CD4-positive, alpha-beta T cell (primary cell): ENCODE results near the gene RBP5. TPM values are rescaled to one million over a fixed set of nuclear protein-coding genes. Genes with fewer than 3 reads are reported as not detected.

Source experiments
- ATAC-seq: fragments of 200-7000 bp; cut with Tn5 transposase; one replicate; pipeline ENCODE4 v1.10.0; 2022; ENCODE audit warnings: mild to moderate bottlenecking; ENCODE audit not compliant: poor library complexity
- CTCF ChIA-PET: fragments of 350-600 bp; sonication (Branson Sonifier 250); formaldehyde crosslinking; loops from one replicate; lab custom pipeline; 2021; ENCODE audit warnings: antibody characterized with exemption, inconsistent platforms; lab: Charles Lee
- POLR2A ChIA-PET: fragments of 350-600 bp; sonication (Branson Sonifier 250); formaldehyde crosslinking; loops from one replicate; lab custom pipeline; 2021; ENCODE audit warnings: antibody characterized with exemption, inconsistent platforms; lab: Charles Lee
- DNase-seq, 14 experiments: peaks; one replicate each; pipeline ENCODE4 v3.0.0-alpha.2; 2013 to 2020; ENCODE audit warnings: mixed read lengths in 2 of 14
- H3K27ac ChIP-seq, 2 donors: one replicate each; pipeline versions ENCODE4 v1.5.1 to v1.7.0; 2013; ENCODE audit warnings: low read length in 2 of 2, low read depth in 1 of 2, mild to moderate bottlenecking in 1 of 2
- H3K27me3 ChIP-seq, 2 experiments: 1 replicate in 1 of 2; 2 replicates in 1 of 2; pipeline versions ENCODE4 v1.6.1 to v1.7.0; 2013; ENCODE audit warnings: low read length in 2 of 2, control low read depth in 1 of 2, mild to moderate bottlenecking in 1 of 2, moderate library complexity in 1 of 2; ENCODE audit not compliant: insufficient read depth in 2 of 2, control insufficient read depth in 1 of 2
- H3K36me3 ChIP-seq: one replicate; pipeline ENCODE4 v1.6.1; 2013; ENCODE audit warnings: low read length, control low read depth; ENCODE audit not compliant: insufficient read depth
- H3K4me1 ChIP-seq: one replicate; pipeline ENCODE4 v1.6.1; 2013; ENCODE audit warnings: low read length, control low read depth; ENCODE audit not compliant: insufficient read depth
- H3K4me3 ChIP-seq: one replicate; pipeline ENCODE4 v1.5.1; 2013; ENCODE audit warnings: mild to moderate bottlenecking, low read length, moderate library complexity
- H3K9me3 ChIP-seq, 2 experiments: 1 replicate in 1 of 2; 2 replicates in 1 of 2; pipeline versions ENCODE4 v1.6.1 to v1.7.0; 2013; ENCODE audit warnings: low read length in 2 of 2, mild to moderate bottlenecking in 2 of 2, control low read depth in 1 of 2, moderate library complexity in 1 of 2; ENCODE audit not compliant: control insufficient read depth in 1 of 2, insufficient read depth in 1 of 2
- H3K27ac Mint-ChIP-seq: one replicate; pipeline ENCODE4 v1.8.0; 2020; ENCODE audit warnings: mixed read lengths
- H3K27me3 Mint-ChIP-seq: one replicate; pipeline ENCODE4 v1.8.0; 2021; ENCODE audit warnings: mixed read lengths
- H3K36me3 Mint-ChIP-seq: one replicate; pipeline ENCODE4 v1.8.0; 2021; ENCODE audit warnings: low read depth, mixed read lengths
- H3K4me1 Mint-ChIP-seq: one replicate; pipeline ENCODE4 v1.8.0; 2021; ENCODE audit warnings: low read depth, mixed read lengths
- H3K4me3 Mint-ChIP-seq: one replicate; pipeline ENCODE4 v1.8.0; 2020; ENCODE audit warnings: mild to moderate bottlenecking, mixed read lengths
- H3K9me3 Mint-ChIP-seq: one replicate; pipeline ENCODE4 v1.8.0; 2020; ENCODE audit warnings: mixed read lengths
- intact Hi-C, 2 experiments: fragments of 100-400 bp; cut with DNase I in 1 of 2; cut with micrococcal nuclease in 1 of 2; formaldehyde crosslinking; loops; one replicate each; pipeline versions ENCODE4 v1.15.1 to v1.9.0; 2023 to 2025; cut with DNase I, micrococcal nuclease
- total RNA-seq, 174 experiments: library from RNA in 2 of 174; stranded (reverse) in 2 of 174; gene quantifications; one replicate each; pipeline ENCODE4 v1.2.3 and lab custom pipeline; 2021 to 2026
- TF ChIP-seq, protein P1 (sequence below): fragments of 200-600 bp; IDR thresholded peaks from one replicate; pipeline ENCODE4 v1.8.0; 2022; ENCODE audit warnings: antibody characterized with exemption, mild to moderate bottlenecking

The RBP5 gene
- total RNA-seq, 2 experiments from 2014 or later, result not detected

DNA sequence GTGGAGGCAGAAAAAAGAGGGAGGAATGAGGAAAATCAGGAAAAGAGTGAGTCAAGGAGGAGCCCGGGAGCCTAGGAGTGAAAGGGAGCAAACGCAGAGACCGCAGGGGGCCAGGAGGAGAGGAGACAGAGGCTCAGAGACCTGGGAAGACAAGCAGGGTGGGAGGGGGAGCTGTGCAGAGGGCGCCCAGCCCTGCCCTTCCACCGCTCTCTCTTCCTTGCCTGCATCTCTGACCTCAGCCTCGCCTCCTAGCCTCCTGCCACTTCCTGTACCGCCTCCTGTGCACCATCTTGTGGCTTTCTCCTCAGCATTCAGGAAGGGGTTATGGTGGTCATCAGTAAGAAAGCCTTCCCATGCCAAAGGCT, 2.8 kb upstream of the RBP5 start:
- POLR2A ChIA-PET, result interaction anchor here (3.8 kb wide), 1 partner anchor 23 kb away, joined by 16 read pairs; the partner anchor contains the start of gene C1RL
- ATAC-seq, result no peak
- H3K4me1 Mint-ChIP-seq, result peaks cover 47% of the 10 kb centered on the region

DNA sequence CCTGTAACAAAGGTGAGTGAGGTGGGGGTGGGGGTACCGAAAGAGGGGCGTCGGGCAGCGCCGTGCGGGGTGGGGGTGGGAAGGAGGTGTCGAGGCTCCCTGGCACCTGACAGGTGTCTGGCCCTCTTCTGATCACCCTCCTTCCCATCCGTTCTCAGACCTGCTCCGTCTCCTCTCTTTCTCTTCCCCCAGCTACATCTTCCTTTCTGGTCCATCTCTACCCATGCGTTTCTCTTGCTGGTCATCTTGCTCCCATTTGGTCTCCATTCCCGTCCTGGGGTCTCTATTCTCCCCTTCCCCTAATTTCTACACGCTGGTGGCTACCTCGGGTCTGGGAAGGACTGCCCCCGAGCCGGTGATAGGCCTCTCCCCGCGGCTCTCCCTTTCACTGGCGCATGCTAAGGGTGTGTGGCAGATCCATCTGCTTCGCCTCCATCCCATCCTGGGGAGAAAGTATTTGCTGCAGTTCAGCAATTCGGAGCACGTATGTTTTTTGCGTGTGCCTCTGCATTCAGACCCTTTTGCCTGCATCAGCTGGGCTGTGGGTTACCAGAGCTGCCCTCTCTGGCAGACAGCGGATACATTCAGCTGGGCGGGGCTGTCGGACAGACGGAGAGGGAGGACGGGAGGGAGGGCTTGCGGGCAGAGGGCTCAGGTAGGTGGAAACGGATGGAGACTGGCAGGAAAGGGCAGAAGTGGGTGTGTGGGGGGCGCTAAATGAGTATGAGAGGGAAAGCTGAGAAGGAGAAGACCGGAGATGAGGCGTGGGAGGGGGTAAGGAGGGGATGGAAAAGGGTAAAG, 2.2 kb upstream of the RBP5 start:
- Mint-ChIP-seq H3K27me3 (no peaks in the 10 kb centered on the region), H3K4me3 (peak overlapping the region; percentile 91), H3K36me3 (peaks cover 32% of the 10 kb centered on the region), H3K9me3 (no peaks in the 10 kb centered on the region), H3K27ac (peak overlapping the region; percentile 87), H3K4me1 (peaks cover 47% of the 10 kb centered on the region)
- Histone ChIP-seq H3K4me3 (peak overlapping the region; percentile 88), H3K4me1 (peaks cover 33% of the 10 kb centered on the region), H3K9me3 (no peaks in the 10 kb centered on the region), H3K27me3 (no peaks in the 10 kb centered on the region), H3K36me3 (peaks cover 26% of the 10 kb centered on the region), H3K27ac (peak overlapping the region; percentile 58 to 71)
- intact Hi-C loops, result no loop called here
- peak in 13 of 14 experiments; percentile 9 to 74 (median 37) for DNase-seq
- CTCF ChIA-PET, result interaction anchor here (0.9 kb wide), 1 partner anchor 22 kb away, joined by 3 read pairs; no protein-coding TSS in a partner anchor
- POLR2A ChIA-PET, result interaction anchor here (1.0 to 3.8 kb wide), 3 partner anchors 23 to 258 kb away, joined by 4 to 16 read pairs (median 4); partner anchors contain the start of genes C1RL and SPSB2
- peak; percentile 16 for ATAC-seq
- TF ChIP-seq, protein P1, sequence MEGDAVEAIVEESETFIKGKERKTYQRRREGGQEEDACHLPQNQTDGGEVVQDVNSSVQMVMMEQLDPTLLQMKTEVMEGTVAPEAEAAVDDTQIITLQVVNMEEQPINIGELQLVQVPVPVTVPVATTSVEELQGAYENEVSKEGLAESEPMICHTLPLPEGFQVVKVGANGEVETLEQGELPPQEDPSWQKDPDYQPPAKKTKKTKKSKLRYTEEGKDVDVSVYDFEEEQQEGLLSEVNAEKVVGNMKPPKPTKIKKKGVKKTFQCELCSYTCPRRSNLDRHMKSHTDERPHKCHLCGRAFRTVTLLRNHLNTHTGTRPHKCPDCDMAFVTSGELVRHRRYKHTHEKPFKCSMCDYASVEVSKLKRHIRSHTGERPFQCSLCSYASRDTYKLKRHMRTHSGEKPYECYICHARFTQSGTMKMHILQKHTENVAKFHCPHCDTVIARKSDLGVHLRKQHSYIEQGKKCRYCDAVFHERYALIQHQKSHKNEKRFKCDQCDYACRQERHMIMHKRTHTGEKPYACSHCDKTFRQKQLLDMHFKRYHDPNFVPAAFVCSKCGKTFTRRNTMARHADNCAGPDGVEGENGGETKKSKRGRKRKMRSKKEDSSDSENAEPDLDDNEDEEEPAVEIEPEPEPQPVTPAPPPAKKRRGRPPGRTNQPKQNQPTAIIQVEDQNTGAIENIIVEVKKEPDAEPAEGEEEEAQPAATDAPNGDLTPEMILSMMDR, result no peak

More for the DNA sequence above, 2.8 kb upstream of the RBP5 start:
- Histone ChIP-seq H3K4me1 (peaks cover 33% of the 10 kb centered on the region), H3K9me3 (no peaks in the 10 kb centered on the region), H3K27me3 (no peaks in the 10 kb centered on the region), H3K36me3 (peaks cover 32% of the 10 kb centered on the region), H3K4me3 (peak overlapping the region; percentile 88), H3K27ac (peak overlapping the region in 1 of 2 donors; percentile 71)
- TF ChIP-seq, protein P1, result no peak
- no peaks in the 10 kb centered on the region for H3K27me3 Mint-ChIP-seq
- peaks cover 36% of the 10 kb centered on the region for H3K36me3 Mint-ChIP-seq
- peak overlapping the region; percentile 87 for H3K27ac Mint-ChIP-seq
- CTCF ChIA-PET, result no interaction called here
- DNase-seq, result peak in 5 of 14 experiments; percentile 11 to 69 (median 44)
- H3K4me3 Mint-ChIP-seq, result peak overlapping the region; percentile 91
- no peaks in the 10 kb centered on the region for H3K9me3 Mint-ChIP-seq
- intact Hi-C loops, result no loop called here

DNA sequence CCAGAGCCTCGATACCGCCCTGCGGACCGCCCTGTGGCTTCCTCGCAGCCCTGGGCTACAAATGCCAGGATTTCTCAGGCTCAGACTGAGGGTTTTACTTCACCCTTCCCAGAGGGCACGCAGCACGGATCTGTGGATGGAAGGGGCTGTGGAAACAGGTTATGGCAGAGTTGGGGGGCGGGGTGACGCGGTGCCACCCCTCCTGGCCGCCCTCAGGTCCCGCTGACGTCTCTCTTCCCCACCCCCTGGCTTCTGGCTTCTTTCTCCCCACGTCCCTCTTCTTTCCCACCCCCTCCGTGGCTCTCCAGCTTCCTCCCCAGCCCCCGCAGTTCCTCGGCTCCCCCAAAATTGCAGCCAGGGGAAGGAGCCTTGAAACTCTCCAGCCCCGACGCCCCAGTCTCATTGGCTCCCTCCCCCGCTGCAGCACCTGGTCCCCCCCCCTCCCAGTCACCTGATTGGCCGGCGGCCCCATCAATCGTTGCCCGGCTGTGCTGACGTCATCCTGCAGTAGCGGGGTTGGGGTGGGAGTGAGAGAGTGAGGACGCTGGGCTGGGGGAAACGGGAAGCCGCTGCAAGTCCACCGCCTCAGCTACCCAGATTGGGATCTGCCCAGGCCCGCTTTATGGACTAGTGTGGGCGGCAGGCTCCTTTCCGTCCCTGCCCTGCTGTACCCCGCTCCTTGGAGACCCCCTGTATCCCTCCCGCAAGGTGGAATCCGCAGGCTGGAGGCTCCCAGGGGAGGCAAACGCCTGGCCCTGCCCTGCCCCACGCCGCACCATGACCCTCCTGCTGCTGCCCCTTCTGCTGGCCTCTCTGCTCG, 1.4 kb upstream of the RBP5 start, which contains the start of gene CLSTN3:
Gene CLSTN3, plus strand, starts transcription at position 500 of the 820 bp plus-strand sequence. Its CDS starts 278 bp downstream, at position 778.
- ChIA-PET CTCF (interaction anchor here (0.9 kb wide), 1 partner anchor 21 kb away, joined by 3 read pairs; no protein-coding TSS in a partner anchor), POLR2A (interaction anchor here (1.0 to 3.8 kb wide), 3 partner anchors 22 to 257 kb away, joined by 4 to 16 read pairs (median 4); partner anchors contain the start of genes C1RL and SPSB2)
- peaks cover 33% of the 10 kb centered on the region for H3K4me1 ChIP-seq
- TF ChIP-seq, protein P1, result no peak
- Mint-ChIP-seq H3K36me3 (peaks cover 24% of the 10 kb centered on the region), H3K9me3 (no peaks in the 10 kb centered on the region), H3K4me1 (peaks cover 47% of the 10 kb centered on the region), H3K4me3 (peak within 1 kb of the TSS; percentile 91), H3K27me3 (no peaks in the 10 kb centered on the region), H3K27ac (peak within 1 kb of the TSS; percentile 87)
- peak; percentile 89 for ATAC-seq
- intact Hi-C loops, result no loop called here
- DNase-seq, result peak; percentile 77 to 94 (median 84)
- peak within 1 kb of the TSS; percentile 88 for H3K4me3 ChIP-seq
- no peaks in the 10 kb centered on the region for H3K9me3 ChIP-seq
- peak within 1 kb of the TSS; percentile 58 to 71 for H3K27ac ChIP-seq
- no peaks in the 10 kb centered on the region for H3K27me3 ChIP-seq
- H3K36me3 ChIP-seq, result peaks cover 20% of the 10 kb centered on the region
